HG02943 (cell line): Measurements from ENCODE around the gene BHLHA9.
"Not testable (repeated sequence)": the region's sequence is repeated elsewhere in the genome, so short reads cannot be mapped to it uniquely, and the experiment has no call there.

Source experiments
- ATAC-seq: cut with Tn5 transposase; IDR thresholded peaks from one replicate; pipeline ENCODE4 v1.9.1; 2021; ENCODE audit warnings: mild to moderate bottlenecking, low read depth, moderate library complexity; ENCODE audit not compliant: unreplicated experiment

Gene BHLHA9

GRCh38 chr17:1270210-1271029 is at the start of gene BHLHA9:
Gene BHLHA9 (plus strand): TSS chr17:1270444. CDS start chr17:1270564, 120 bp downstream.
- ATAC-seq = no peak

DNA sequence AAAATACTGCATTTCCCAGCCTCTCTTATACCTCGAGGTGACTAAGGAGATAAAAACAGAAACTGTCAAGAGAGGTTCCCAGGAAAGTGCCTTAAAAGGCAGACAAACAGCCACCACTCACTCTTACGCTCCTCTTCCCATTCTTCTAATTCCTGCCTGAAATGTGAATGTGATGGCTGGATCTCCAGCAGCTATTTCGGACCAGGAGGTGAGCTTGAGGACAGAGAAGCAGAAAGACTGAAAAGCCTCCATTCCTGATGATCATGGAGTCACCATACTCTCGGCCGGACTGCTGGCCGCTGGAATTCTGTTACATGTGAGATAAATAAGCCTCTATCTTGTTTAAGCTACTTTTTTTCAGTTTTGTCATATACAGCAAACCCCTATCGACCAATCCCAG is 49.0 kb upstream of the BHLHA9 start:
- ATAC-seq = no peak

GRCh38 chr17:1222321-1222720 is 47.9 kb upstream of the BHLHA9 start:
- ATAC-seq = no peak

GRCh38 chr17:1223662-1224061 is 46.6 kb upstream of the BHLHA9 start:
- ATAC-seq = no peak

GRCh38 chr17:1224330-1224729 is 45.9 kb upstream of the BHLHA9 start:
- no peak for ATAC-seq

GRCh38 chr17:1226308-1226707 is 43.9 kb upstream of the BHLHA9 start:
- ATAC-seq = no peak

DNA sequence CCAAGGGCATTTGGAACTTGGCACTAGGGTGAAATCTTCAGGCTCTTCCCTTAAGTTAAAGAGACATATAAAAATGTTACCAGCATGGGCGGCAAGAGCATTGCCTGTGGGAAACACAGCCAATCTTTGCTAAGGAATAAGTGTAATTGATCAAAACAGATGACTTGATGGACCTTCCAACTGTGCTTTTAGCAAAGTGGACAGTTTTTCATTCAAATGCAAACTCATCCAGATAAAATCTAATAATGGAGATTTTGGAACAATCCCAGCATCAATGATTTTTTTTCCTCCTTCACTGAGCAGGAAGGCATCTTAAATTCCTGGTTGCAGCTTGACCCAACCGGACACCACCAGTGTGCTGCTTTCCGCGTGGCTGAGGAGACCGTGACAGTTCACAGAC is 42.9 kb upstream of the BHLHA9 start:
- ATAC-seq = no peak

DNA sequence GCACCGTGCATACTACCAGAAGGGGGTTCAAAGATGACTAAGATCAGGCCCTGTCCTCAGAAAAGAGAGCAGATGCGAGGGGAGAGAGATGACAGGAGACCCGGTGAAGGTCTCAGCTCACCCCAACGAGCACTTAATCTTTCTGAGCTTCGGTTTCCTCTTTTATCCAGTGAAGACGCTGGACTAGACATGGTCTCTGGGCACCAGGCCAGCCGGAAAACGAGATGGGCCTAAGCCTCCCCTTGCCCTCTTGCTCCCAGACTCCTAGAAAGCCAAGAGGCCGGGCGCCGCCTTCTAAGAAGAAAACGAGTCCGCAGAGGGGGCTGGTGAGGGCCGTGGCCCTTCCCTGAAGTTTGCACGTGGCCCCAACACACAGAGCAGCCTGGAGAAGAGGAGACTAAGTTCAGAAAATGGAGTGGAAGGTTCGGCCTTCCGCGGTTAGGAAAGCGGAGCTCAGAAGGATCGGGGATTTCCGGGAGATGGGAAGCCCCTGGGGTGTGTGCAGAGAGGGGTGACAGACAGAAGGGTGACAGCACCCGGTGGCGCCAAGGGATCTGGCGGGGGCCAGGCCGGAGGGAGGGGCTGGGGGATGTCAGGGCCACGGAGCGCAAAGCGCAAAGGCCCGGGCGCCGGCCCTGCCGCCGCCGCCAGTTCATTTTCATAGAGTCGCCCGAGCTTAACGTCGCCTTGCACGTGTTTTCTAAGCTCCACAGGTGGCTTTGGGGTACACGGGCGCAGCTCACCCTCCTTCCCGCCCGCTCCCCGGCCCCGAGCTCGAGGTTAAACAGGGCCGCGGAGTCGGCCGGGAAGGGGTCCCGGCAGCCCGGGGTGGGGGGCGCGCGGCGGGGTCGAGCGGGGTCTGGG is 42.1 kb upstream of the BHLHA9 start:
- ATAC-seq = no peak

- ATAC-seq = no peak
These were observed 41.4 kb upstream of the BHLHA9 start for GRCh38 chr17:1228781-1229348.

- ATAC-seq = no peak
These were observed 40.8 kb upstream of the BHLHA9 start for GRCh38 chr17:1229349-1229899.

- no peak for ATAC-seq
These were observed 40.2 kb upstream of the BHLHA9 start for GRCh38 chr17:1229900-1230501.

DNA sequence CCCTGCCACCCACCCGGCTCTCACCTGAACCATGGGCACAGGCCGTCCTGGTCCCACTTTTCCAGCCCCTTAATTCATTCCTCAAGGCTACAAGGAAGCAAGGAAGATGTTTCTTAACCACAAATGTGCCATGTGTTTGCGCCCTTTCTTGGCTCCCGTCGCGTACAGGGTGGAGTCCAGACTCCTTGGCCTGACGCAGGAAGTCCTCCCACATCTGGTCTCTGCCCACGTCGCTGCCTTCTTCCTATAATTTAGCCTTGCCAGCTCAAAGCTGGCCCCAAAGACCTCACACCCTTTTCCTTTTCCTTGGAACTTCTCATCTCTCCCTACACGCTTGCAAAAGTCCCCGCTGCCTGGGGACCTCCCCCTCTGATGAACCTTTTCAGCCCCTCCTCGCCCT is 38.8 kb upstream of the BHLHA9 start:
- no peak for ATAC-seq

DNA sequence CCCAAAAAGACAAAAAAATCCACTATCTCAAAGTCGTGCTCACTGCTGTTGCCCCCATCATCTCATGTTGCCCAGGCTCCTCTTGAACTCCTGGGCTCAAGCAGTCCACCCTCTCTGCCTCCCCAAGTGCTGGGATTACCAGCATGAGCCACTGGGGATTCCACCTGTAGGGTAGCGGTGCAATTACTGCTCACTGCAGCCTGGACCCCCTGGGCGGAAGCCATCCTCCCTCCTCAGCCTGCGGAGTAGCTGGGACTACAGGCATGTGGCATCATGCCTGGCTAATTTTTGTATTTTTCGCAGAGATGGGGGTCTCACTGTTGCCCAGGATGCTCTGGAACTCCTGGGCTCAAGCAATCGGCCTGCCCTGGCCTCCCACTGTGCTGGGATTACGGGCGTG is 37.9 kb upstream of the BHLHA9 start:
- ATAC-seq = no peak

DNA sequence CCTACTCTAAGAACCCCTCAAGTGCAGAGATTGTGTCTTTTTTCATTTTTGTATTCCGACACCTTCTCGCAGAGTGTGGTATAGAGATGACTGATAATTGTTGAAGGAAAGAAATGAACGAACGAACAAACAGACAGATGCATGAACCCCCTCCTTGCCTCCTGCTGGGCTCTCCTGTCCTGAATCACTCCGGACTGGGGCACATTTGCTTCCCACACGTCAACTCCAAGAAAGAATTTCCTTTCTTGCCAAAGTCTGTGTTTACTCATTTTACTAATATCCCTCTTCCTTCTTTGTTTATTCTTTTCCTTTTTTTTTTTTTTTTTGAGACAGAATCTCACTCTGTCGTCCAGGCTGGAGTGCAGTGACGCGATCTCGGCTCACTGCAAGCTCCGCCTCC is 37.5 kb upstream of the BHLHA9 start:
- ATAC-seq = no peak

DNA sequence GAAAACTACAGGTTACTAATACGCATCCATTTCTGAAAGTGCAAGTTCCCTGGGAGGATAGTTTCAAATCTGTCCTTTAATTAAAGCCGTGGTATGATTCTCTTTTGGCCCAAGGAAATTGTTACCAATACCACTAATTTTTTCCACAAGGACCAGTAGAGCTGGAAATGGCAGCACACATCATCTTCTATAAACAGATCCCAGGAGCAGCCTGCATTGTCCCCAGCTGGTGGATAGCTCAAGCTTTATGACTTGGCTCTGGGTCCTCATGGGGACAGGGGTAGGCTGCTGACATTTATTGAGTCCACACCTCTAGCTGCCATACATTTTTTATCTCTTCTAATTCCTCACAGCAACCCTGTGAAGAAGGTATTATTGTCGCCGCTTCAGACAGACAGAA is 35.8 kb upstream of the BHLHA9 start:
- no peak for ATAC-seq

DNA sequence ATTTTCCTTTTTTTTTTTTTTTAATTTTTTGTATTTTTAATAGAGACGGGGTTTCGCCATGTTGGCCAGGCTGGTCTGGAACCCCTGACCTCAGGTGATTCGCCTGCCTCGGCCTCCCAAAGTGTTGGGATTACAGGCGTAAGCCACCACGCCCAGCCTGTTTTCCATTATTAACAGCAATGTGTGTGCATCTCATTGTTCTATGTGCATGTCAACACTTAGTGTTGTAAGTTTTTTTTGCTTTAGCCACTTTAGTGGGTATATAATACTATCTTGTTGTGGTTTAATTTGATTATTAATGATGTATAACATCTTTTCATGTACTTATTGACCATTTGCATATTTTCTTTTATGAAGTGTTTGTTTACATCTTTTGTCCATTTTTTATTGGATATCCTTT is 32.8 kb upstream of the BHLHA9 start:
- no peak for ATAC-seq

DNA sequence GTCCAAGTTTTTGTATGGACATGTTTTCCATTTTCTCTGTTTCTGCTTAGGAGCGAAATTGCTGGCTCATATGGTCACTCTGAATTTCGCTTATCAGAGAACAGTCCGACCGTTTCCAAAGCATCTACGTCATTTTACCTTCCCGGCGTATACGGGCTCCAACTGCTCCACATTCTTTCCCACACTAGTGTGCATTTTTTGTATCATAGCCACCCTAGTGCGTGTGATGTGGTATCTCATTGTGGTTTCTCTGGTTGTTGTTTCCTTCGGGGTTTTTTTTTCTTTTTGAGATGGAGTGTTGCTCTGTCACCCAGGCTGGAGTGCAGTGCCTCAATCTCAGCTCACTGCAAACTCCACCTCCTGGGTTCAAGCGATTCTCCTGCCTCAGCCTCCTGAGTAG is 31.0 kb upstream of the BHLHA9 start:
- no peak for ATAC-seq

- not testable (repeated sequence) for ATAC-seq
These were observed 29.8 kb upstream of the BHLHA9 start for GRCh38 chr17:1240426-1240825.

DNA sequence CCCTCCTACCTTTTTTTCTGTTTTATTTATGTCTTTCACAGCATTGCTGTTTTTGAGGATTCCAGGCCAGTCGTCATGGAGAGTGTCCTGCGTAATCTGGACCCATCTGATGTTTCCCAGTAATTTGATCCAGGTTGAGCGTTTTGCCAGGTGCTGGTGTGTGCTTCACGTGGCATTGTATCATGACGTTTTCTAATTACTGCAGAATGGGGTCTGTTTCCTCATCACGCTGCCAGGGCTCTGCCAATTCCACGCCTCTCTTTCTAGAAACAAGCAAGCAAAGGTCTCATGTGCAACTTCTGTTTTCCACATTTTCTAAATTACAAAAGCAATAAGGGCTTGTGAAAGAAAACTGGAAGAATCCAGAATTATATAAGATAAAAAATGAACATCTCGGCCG is 28.3 kb upstream of the BHLHA9 start:
- ATAC-seq = no peak

DNA sequence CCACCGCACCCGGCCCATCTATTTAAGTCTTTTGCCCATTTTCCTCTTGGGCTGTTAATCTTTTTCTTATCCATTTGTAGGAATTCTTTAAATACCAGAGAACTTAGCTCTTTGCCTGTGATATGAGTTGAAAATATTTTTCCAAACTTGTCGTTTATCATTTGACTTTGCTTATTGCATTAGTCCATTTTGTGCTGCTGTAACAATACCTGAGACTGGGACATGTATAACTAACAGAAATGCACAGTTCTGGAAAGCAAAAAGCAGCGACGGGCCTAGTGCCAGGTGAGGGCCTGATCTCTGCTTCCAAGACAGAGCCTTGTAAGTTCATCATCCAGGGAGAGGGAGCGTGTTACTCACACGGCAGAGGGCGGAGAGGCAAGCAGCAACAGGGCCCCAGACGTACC is 25.6 kb upstream of the BHLHA9 start:
- ATAC-seq = no peak
